ENCODE data around the gene FERMT3. TPM values are rescaled to one million over a fixed set of nuclear protein-coding genes. Genes with fewer than 3 reads are reported as not detected.

FERMT3 gene
- total RNA-seq, 6 donors from 2014 or later: 33.2 to 119 (median 89.3) TPM

GRCh38 chr11:64234647-64235379 is 28.3 kb downstream of the FERMT3 start:
- WGBS, 2 donors: 7 to 38% methylated on average over 3 to 12 of the region's 80 CpGs
- Histone ChIP-seq H3K4me3 (peak overlapping the region; percentile 66 to 94 (median 84)), H3K36me3 (peaks cover 0 to 19% (median 7%) of the 10 kb centered on the region in 4 donors), H3K27ac (peak overlapping the region; percentile 69 to 91 (median 78)), H3K4me1 (peaks cover 52 to 79% (median 59%) of the 10 kb centered on the region in 4 donors), H3K27me3 (no peaks in the 10 kb centered on the region), H3K9me3 (no peaks in the 10 kb centered on the region)
- ATAC-seq (ENCODE audit: low FRiP score in 2 of 2) (peak in 1 of 2 donors; percentile 32), DNase-seq (peak; percentile 68 to 92)
- TF ChIP-seq EP300 (IDR thresholded peaks at IDR 0.05) (no peak), POLR2AphosphoS5 (IDR thresholded peaks at IDR 0.05) (peak in 1 of 2 donors; percentile 53), CTCF (IDR thresholded peaks at IDR 0.05) (peak in 3 of 6 experiments; percentile 7 to 55 (median 20)), POLR2A (IDR thresholded peaks at IDR 0.05) (peak in 1 of 4 donors; percentile 69)

- no peaks in the 10 kb centered on the region for H3K9me3 ChIP-seq
- peaks cover 56 to 84% (median 64%) of the 10 kb centered on the region in 4 donors for H3K4me1 ChIP-seq
- ATAC-seq (ENCODE audit: low FRiP score in 2 of 2) (no peak), DNase-seq (peak in 1 of 2 donors; percentile 65)
- H3K27ac ChIP-seq: peak overlapping the region; percentile 28 to 91 (median 78)
- H3K36me3 ChIP-seq: peaks cover 0 to 19% (median 7%) of the 10 kb centered on the region in 4 donors
- TF ChIP-seq POLR2AphosphoS5 (IDR thresholded peaks at IDR 0.05) (no peak), POLR2A (IDR thresholded peaks at IDR 0.05) (no peak), CTCF (IDR thresholded peaks at IDR 0.05) (no peak), EP300 (IDR thresholded peaks at IDR 0.05) (no peak)
- H3K4me3 ChIP-seq: peak overlapping the region; percentile 66 to 94 (median 84)
- no peaks in the 10 kb centered on the region for H3K27me3 ChIP-seq
- WGBS, 2 donors: 85 to 94% methylated on average over 6 to 12 of the region's 12 CpGs
These were observed 29.1 kb downstream of the FERMT3 start for GRCh38 chr11:64235437-64236161.

GRCh38 chr11:64237484-64237951 is 31.0 kb downstream of the FERMT3 start:
- no peaks in the 10 kb centered on the region for H3K27me3 ChIP-seq
- peaks cover 54 to 76% (median 57%) of the 10 kb centered on the region in 4 donors for H3K4me1 ChIP-seq
- H3K36me3 ChIP-seq: peaks cover 0 to 19% (median 7%) of the 10 kb centered on the region in 4 donors
- no peak overlapping the region for H3K4me3 ChIP-seq
- 56 to 82% methylated on average over 12 of the region's 12 CpGs for WGBS, 2 donors
- ATAC-seq (ENCODE audit: low FRiP score in 2 of 2) (no peak), DNase-seq (peak; percentile 78 to 87)
- H3K27ac ChIP-seq: peak overlapping the region; percentile 74 to 99 (median 96)
- no peaks in the 10 kb centered on the region for H3K9me3 ChIP-seq
- TF ChIP-seq POLR2AphosphoS5 (IDR thresholded peaks at IDR 0.05) (peak; percentile 18 to 40), POLR2A (IDR thresholded peaks at IDR 0.05) (peak in 1 of 4 donors; percentile 33), CTCF (IDR thresholded peaks at IDR 0.05) (no peak)

GRCh38 chr11:64238076-64238475 is 31.6 kb downstream of the FERMT3 start:
- TF ChIP-seq CTCF (IDR thresholded peaks at IDR 0.05): no peak
- TF ChIP-seq EP300 (IDR thresholded peaks at IDR 0.05): no peak
- no peak for TF ChIP-seq POLR2AphosphoS5 (IDR thresholded peaks at IDR 0.05)
- TF ChIP-seq POLR2A (IDR thresholded peaks at IDR 0.05): no peak
- Histone ChIP-seq H3K4me3 (no peak overlapping the region), H3K9me3 (no peaks in the 10 kb centered on the region), H3K27ac (peak overlapping the region; percentile 74 to 99 (median 96)), H3K36me3 (peaks cover 0 to 20% (median 7%) of the 10 kb centered on the region in 4 donors), H3K27me3 (no peaks in the 10 kb centered on the region), H3K4me1 (peaks cover 58 to 76% (median 61%) of the 10 kb centered on the region in 4 donors)
- WGBS, 2 donors: 75 to 82% methylated on average over 5 to 9 of the region's 9 CpGs
- no peak for ATAC-seq (ENCODE audit: low FRiP score in 2 of 2)
- no peak for DNase-seq
